Mesendoderm (in vitro differentiated cells): ENCODE results near the gene PKN2.
A peak's percentile ranks its signal among the peaks of the same experiment; 100 is the strongest.
"Not testable (repeated sequence)": the region's sequence is repeated elsewhere in the genome, so short reads cannot be mapped to it uniquely, and the experiment has no call there.

ENCODE experiments used
- DNase-seq: peaks from one replicate; pipeline ENCODE4 v3.0.0; 2013
- H2AK5ac ChIP-seq: 2 replicates; pipeline ENCODE4 v1.6.1; 2013; ENCODE audit warnings: low read length, inconsistent platforms
- H2BK120ac ChIP-seq: 2 replicates; pipeline ENCODE4 v1.6.1; 2013; ENCODE audit warnings: low read depth, mild to moderate bottlenecking, low read length, moderate library complexity, mixed read lengths
- H2BK15ac ChIP-seq: replicated peaks from 2 replicates; pipeline ENCODE4 v1.6.1; 2013; ENCODE audit warnings: low read depth, mild to moderate bottlenecking, moderate library complexity
- H2BK5ac ChIP-seq: 2 replicates; pipeline ENCODE4 v1.6.1; 2013; ENCODE audit warnings: low read length, inconsistent platforms
- H3K18ac ChIP-seq: 2 replicates; pipeline ENCODE4 v1.6.1; 2013; ENCODE audit warnings: mild to moderate bottlenecking, low read length, mixed read lengths
- H3K23ac ChIP-seq: one replicate; pipeline ENCODE4 v1.6.1; 2013; ENCODE audit warnings: low read length
- H3K27ac ChIP-seq: 2 replicates; pipeline ENCODE4 v1.5.1; 2013; ENCODE audit warnings: low read depth, mild to moderate bottlenecking, inconsistent platforms, low read length, moderate library complexity
- H3K27me3 ChIP-seq: 2 replicates; pipeline ENCODE4 v1.6.1; 2013; ENCODE audit warnings: low read length, control low read depth, mild to moderate bottlenecking, inconsistent platforms; ENCODE audit not compliant: insufficient read depth, poor library complexity
- H3K36me3 ChIP-seq: 2 replicates; pipeline ENCODE4 v1.6.1; 2013; ENCODE audit warnings: low read length, inconsistent platforms; ENCODE audit not compliant: control insufficient read depth, insufficient read depth
- H3K4ac ChIP-seq: one replicate; pipeline ENCODE4 v1.6.1; 2013; ENCODE audit warnings: low read depth, mild to moderate bottlenecking, low read length, moderate library complexity
- H3K4me1 ChIP-seq: 2 replicates; pipeline ENCODE4 v1.6.1; 2013; ENCODE audit warnings: low read depth, low read length, inconsistent platforms; ENCODE audit not compliant: control insufficient read depth
- H3K4me2 ChIP-seq: 2 replicates; pipeline ENCODE4 v1.6.1; 2013; ENCODE audit warnings: low read length
- H3K4me3 ChIP-seq: 2 replicates; pipeline ENCODE4 v1.5.1; 2013; ENCODE audit warnings: mild to moderate bottlenecking, low read length
- H3K56ac ChIP-seq: one replicate; pipeline ENCODE4 v1.6.1; 2013; ENCODE audit warnings: low read length
- H3K79me1 ChIP-seq: 2 replicates; pipeline ENCODE4 v1.6.1; 2013; ENCODE audit warnings: low read length, inconsistent platforms
- H3K79me2 ChIP-seq: 2 replicates; pipeline ENCODE4 v1.6.1; 2013; ENCODE audit warnings: mild to moderate bottlenecking, low read length; ENCODE audit not compliant: control insufficient read depth, insufficient read depth
- H3K9ac ChIP-seq: 2 replicates; pipeline ENCODE4 v1.6.1; 2013; ENCODE audit warnings: low read length, inconsistent platforms
- H4K5ac ChIP-seq: one replicate; pipeline ENCODE4 v1.6.1; 2013; ENCODE audit warnings: low read length
- H4K8ac ChIP-seq: one replicate; pipeline ENCODE4 v1.6.1; 2013; ENCODE audit warnings: low read depth, mild to moderate bottlenecking, control low read depth, low read length, moderate library complexity
- WGBS: extraction: QIAGEN DNeasy Blood & Tissue Kit; methylation state at CpG from one replicate; pipeline ENCODE4 v1.1.7; 2013; ENCODE audit warnings: low lambda C conversion rate, missing lambda C conversion rate; ENCODE audit not compliant: insufficient coverage; ENCODE audit errors: extremely low coverage; 5-methylcytosine and 5-hydroxymethylcytosine counted together

The PKN2 gene

DNA sequence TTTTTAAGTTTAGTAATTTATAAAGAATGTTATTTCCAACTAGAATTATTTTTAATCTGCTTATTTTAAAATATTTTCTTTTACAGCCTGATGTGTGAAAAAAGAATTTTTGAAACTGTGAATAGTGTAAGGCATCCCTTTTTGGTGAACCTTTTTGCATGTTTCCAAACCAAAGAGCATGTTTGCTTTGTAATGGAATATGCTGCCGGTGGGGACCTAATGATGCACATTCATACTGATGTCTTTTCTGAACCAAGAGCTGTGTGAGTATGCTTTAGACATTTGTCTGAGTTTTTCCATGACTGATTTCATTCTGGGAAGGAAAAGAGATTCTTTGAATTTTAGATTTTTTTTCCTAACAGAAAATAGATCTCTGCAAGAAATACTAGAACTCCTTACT lies 129.4 kb downstream of the PKN2 start:
- no peak overlapping the region for H2BK5ac ChIP-seq
- no peak overlapping the region for H3K4ac ChIP-seq
- no peak overlapping the region for H3K56ac ChIP-seq
- no peaks in the 10 kb centered on the region for H3K79me2 ChIP-seq
- H3K27me3 ChIP-seq, result no peaks in the 10 kb centered on the region
- no peak overlapping the region for H4K8ac ChIP-seq
- no peak overlapping the region for H3K9ac ChIP-seq
- no peaks in the 10 kb centered on the region for H3K4me1 ChIP-seq
- no peak overlapping the region for H2AK5ac ChIP-seq
- H3K4me3 ChIP-seq, result no peak overlapping the region
- DNase-seq, result no peak
- H3K27ac ChIP-seq, result no peak overlapping the region
- H3K79me1 ChIP-seq, result no peaks in the 10 kb centered on the region
- no peak overlapping the region for H4K5ac ChIP-seq
- H3K18ac ChIP-seq, result no peak overlapping the region
- no CpG with 5 or more reads among the region's 1 CpG for WGBS
- H3K36me3 ChIP-seq, result no peaks in the 10 kb centered on the region
- no peak overlapping the region for H2BK120ac ChIP-seq
- no peak overlapping the region for H3K23ac ChIP-seq
- no peak overlapping the region for H2BK15ac ChIP-seq
- H3K4me2 ChIP-seq, result no peak overlapping the region

DNA sequence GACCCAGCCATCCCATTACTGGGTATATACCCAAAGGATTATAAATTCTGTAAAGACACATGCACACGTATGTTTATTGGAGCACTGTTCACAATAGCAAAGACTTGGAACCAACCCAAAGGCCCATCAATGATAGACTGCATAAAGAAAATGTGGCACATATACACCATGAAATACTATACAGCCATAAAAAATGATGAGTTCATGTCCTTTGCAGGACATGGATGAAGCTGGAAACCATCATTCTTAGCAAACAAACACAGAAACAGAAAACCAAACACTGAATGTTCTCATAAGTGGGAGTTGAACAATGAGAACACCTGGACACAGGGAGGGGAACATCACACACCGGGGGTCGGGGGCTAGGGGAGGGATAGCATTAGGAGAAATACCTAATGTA lies 135.6 kb downstream of the PKN2 start:
- H2BK120ac ChIP-seq, result not testable (repeated sequence)

DNA sequence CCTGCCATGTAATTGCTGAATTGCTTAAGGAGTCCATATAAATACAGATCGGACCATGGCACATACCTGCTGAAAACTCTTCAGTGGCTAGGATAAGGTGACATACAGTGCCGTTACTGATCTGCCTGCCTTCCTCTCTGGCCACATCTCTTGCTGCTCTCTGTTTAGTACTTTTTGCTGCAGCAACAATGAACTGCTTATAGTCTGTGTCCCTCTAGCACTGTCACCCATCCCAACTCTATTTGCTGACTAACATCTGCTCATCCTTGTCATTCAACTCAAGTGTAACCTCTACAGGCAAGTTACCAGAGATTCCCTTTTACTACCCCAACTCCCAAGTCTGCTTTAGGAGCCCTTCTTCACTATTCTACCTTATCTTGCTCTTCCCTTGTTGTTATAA lies 141.6 kb downstream of the PKN2 start:
- Histone ChIP-seq H3K79me2 (no peaks in the 10 kb centered on the region), H3K79me1 (no peaks in the 10 kb centered on the region), H3K4me2 (no peak overlapping the region), H3K18ac (no peak overlapping the region), H2AK5ac (no peak overlapping the region), H3K9ac (no peak overlapping the region), H2BK5ac (no peak overlapping the region), H3K4me1 (no peaks in the 10 kb centered on the region), H3K27ac (no peak overlapping the region), H4K5ac (no peak overlapping the region), H2BK15ac (no peak overlapping the region), H3K23ac (no peak overlapping the region), H2BK120ac (no peak overlapping the region), H4K8ac (no peak overlapping the region), H3K4ac (no peak overlapping the region), H3K36me3 (no peaks in the 10 kb centered on the region), H3K27me3 (no peaks in the 10 kb centered on the region), H3K4me3 (no peak overlapping the region), H3K56ac (no peak overlapping the region)
- no CpG with 5 or more reads among the region's 2 CpGs for WGBS
- DNase-seq, result no peak

More for the DNA sequence above, 135.6 kb downstream of the PKN2 start:
- not testable (repeated sequence) for H3K18ac ChIP-seq, H3K79me1 ChIP-seq, H3K36me3 ChIP-seq, H3K4ac ChIP-seq, H3K27ac ChIP-seq, H3K4me3 ChIP-seq, H3K4me2 ChIP-seq, H3K27me3 ChIP-seq, H3K79me2 ChIP-seq, H2BK15ac ChIP-seq, DNase-seq, H3K4me1 ChIP-seq, H2BK5ac ChIP-seq, H3K23ac ChIP-seq, H3K56ac ChIP-seq, H3K9ac ChIP-seq, H2AK5ac ChIP-seq, H4K5ac ChIP-seq, H4K8ac ChIP-seq
- no CpG with 5 or more reads among the region's 3 CpGs for WGBS

DNA sequence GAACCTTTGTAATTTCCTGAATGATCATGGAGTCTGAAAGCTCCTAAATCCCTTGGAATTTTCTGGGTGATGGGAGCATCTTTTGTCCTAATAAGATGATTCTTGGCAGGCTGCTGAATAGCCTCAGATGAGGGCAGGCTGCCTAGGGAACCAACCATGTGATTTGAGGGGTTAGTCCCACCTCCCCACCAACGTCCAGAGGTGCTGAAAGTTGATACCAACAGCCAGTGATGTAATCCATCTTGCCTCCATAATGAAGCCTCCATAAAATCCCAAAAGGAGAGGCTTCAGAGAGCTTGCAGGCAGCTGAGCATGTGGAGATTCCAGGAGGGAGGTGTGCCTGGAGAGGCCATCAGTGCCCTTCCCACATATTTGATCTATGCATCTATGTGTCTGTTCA lies 163.6 kb downstream of the PKN2 start:
- Histone ChIP-seq H3K56ac (no peak overlapping the region), H3K36me3 (no peaks in the 10 kb centered on the region), H3K79me2 (no peaks in the 10 kb centered on the region), H3K4me2 (no peak overlapping the region), H2BK5ac (no peak overlapping the region), H3K4me1 (no peaks in the 10 kb centered on the region), H3K23ac (no peak overlapping the region), H3K27ac (no peak overlapping the region), H2AK5ac (no peak overlapping the region), H3K4me3 (no peak overlapping the region), H3K79me1 (no peaks in the 10 kb centered on the region), H3K27me3 (no peaks in the 10 kb centered on the region), H4K8ac (no peak overlapping the region), H4K5ac (no peak overlapping the region), H2BK120ac (no peak overlapping the region), H3K18ac (no peak overlapping the region), H2BK15ac (no peak overlapping the region), H3K4ac (no peak overlapping the region), H3K9ac (no peak overlapping the region)
- peak; percentile 45 for DNase-seq
- whole genome bisulfite sequencing, result no CpG with 5 or more reads among the region's 1 CpG

DNA sequence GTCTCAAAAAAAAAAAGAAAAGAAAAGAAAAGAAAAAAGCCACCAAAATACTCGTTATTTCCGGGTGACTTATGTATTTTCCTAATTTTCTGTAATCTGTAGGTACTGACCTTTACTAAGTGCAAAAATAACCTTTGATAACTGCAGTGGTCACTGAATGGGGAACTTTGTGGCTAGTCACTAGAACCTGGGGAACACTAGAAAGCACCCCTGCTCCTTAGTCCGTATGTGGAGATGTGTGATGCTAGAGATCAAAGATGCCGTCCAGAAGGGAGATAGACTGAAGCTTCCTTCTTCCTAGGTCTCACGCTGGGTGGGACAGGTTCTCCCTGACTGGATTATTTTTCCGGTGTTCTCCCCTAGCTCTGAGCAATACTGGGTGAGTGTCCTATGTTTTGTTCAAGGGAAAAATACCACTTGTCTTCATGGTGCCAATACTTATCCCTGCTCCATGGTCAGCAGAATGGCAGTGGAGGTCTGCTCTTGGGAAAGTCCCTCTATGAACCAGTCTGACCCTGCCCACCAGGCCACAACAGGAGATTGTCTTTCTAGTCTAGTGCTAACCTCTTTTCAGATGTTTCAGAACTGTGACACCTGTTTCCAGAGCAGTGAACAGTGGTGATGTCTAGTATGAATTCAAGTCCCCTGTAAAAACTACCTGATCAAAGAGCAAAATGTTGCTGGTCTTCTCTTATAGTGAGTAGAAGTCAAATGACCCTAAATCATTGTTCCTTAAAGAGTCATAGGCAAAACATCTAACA lies 167.4 kb downstream of the PKN2 start:
- Histone ChIP-seq H2BK15ac (no peak overlapping the region), H3K9ac (no peak overlapping the region), H2BK5ac (no peak overlapping the region), H2BK120ac (no peak overlapping the region), H3K79me2 (no peaks in the 10 kb centered on the region), H3K4me1 (no peaks in the 10 kb centered on the region), H3K56ac (no peak overlapping the region), H3K36me3 (no peaks in the 10 kb centered on the region), H4K8ac (no peak overlapping the region), H4K5ac (no peak overlapping the region), H3K4ac (no peak overlapping the region), H3K27ac (no peak overlapping the region), H3K23ac (no peak overlapping the region), H3K4me2 (no peak overlapping the region), H3K27me3 (no peaks in the 10 kb centered on the region), H3K18ac (no peak overlapping the region), H3K79me1 (no peaks in the 10 kb centered on the region), H3K4me3 (no peak overlapping the region), H2AK5ac (no peak overlapping the region)
- WGBS, result no CpG with 5 or more reads among the region's 6 CpGs
- no peak for DNase-seq
